Sciatic nerve (tissue), 2 donors: ENCODE measurements around the gene TRIM2. TPM values are rescaled to one million over a fixed set of nuclear protein-coding genes. Genes with fewer than 3 reads are reported as not detected.

Experiments
- ATAC-seq: fragments of 200-7000 bp; cut with Tn5 transposase; one replicate; pipeline ENCODE4 v1.9.1; 2020; ENCODE audit warnings: mild to moderate bottlenecking, moderate library complexity
- DNase-seq: peaks from one replicate; pipeline ENCODE4 v3.0.0-alpha.2; 2020; ENCODE audit warnings: low spot score
- intact Hi-C: fragments of 100-400 bp; cut with DNase I; formaldehyde crosslinking; loops from one replicate; pipeline ENCODE4 v1.14.2; 2022
- total RNA-seq: library from RNA; stranded (reverse); fragmentation: NEBNext Ultra II Directional; extraction: Animal tissue kit (Norgen Biotek cat#: 25700); gene quantifications from one replicate; pipeline ENCODE4 v1.2.1, GENCODE V29; 2021
- donor health status: DM: no; HTN: no; CAD: no.
- donor health status: DM: no; HTN: no; CAD: no.

Gene TRIM2
- total RNA-seq, 1 donor from 2014 or later = 60.9 TPM

DNA sequence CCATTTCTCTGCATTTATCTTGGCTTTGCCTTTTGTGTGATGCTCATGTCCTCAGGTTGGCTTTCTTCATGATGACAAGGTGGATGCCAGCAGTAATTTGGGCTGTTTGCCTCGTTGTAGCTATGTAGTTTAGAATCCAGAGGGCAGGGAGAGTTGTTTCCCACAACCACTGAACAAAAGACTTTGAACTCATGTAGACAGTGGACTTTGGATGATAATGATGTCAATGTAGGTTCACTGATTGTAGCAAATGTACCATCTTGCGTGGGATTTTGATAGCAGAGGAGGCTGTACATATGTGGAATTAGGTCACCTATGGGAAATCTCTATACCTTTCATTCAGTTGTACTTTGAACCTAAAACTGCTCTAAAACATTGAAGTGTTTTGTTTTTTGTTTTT is 181.5 kb downstream of the TRIM2 start:
- ATAC-seq (no peak), DNase-seq (no peak)
- intact Hi-C loops = no loop called here

DNA sequence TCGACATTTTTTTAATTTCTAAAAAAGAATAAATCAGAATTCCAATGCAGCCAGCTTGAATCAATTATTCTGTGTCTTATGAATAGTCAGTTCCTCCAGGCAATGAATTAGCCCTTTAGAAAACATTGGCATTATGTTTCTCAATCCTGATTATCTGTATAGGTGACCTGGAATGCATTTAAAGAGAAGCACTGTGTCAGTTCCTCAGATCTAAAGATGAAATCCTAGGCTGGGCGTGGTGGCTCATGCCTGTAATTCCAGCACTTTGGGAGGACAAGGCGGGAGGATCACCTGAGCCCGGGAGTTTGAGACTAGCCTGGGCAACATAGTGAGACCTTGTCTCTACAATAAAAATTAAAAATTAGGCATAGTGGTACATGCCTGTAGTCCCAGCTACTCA is 183.7 kb downstream of the TRIM2 start:
- DNase-seq (no peak), ATAC-seq (no peak)
- intact Hi-C loops = no loop called here

Other genes with a start within 250 kb of the TRIM2 start
- gene MND1, start 140.2 kb downstream of the TRIM2 start, total RNA-seq = not detected